Bronchial epithelial cell (primary cell): ENCODE data around the gene DBX1. TPM values are rescaled to one million over a fixed set of nuclear protein-coding genes. Genes with fewer than 3 reads are reported as not detected.

ENCODE experiments used
- DNase-seq: peaks from one replicate; pipeline ENCODE4 v3.0.0-alpha.2; 2010; ENCODE audit warnings: low read depth
- FAIRE-seq: peaks from 2 replicates; lab custom pipeline; 2011; peaks lifted over from hg19 to GRCh38; lab: Jason Lieb, UNC
- H3K27me3 ChIP-seq: 2 replicates; pipeline ENCODE4 v1.5.1; 2011; ENCODE audit warnings: low read length; ENCODE audit not compliant: control insufficient read depth, insufficient read depth
- H3K36me3 ChIP-seq: 2 replicates; pipeline ENCODE4 v1.5.1; 2011; ENCODE audit warnings: low read length; ENCODE audit not compliant: control insufficient read depth, insufficient read depth
- H3K4me3 ChIP-seq: 2 replicates; pipeline ENCODE4 v1.5.1; 2011; ENCODE audit warnings: mild to moderate bottlenecking, low read depth, low read length, control low read depth
- CTCF ChIP-seq: IDR thresholded peaks from 2 replicates; pipeline ENCODE4 v1.5.1; 2011; ENCODE audit warnings: mild to moderate bottlenecking, moderate library complexity, low read length, control low read depth, inconsistent platforms; ENCODE audit not compliant: insufficient read depth, severe bottlenecking
- total RNA-seq: library from RNA; depleted of rRNA; stranded (reverse); fragments of >200 nt; gene quantifications from 2 replicates; pipeline ENCODE4 v1.2.1, GENCODE V29; 2014

The DBX1 gene
- total RNA-seq, 1 donor from 2014 or later: not detected

- TF ChIP-seq CTCF: no peak
- peaks cover 76% of the 10 kb centered on the region for H3K27me3 ChIP-seq
- H3K4me3 ChIP-seq: no peak overlapping the region
- H3K36me3 ChIP-seq: no peaks in the 10 kb centered on the region
- no peak for DNase-seq
- FAIRE-seq: no peak
Measured at GRCh38 chr11:20159466-20160381, 551 bp downstream of the DBX1 start.

- Histone ChIP-seq H3K36me3 (no peaks in the 10 kb centered on the region), H3K27me3 (peaks cover 73% of the 10 kb centered on the region), H3K4me3 (no peak overlapping the region)
- no peak for TF ChIP-seq CTCF
- FAIRE-seq (no peak), DNase-seq (peak; percentile 36)
Measured at GRCh38 chr11:20158597-20159257, 1.5 kb downstream of the DBX1 start.

- Histone ChIP-seq H3K36me3 (no peaks in the 10 kb centered on the region), H3K4me3 (no peak overlapping the region), H3K27me3 (peaks cover 65% of the 10 kb centered on the region)
- DNase-seq (no peak), FAIRE-seq (no peak)
- TF ChIP-seq CTCF: no peak
Measured at GRCh38 chr11:20157728-20158127, 2.5 kb downstream of the DBX1 start.

- H3K4me3 ChIP-seq: no peak overlapping the region
Measured at GRCh38 chr11:20156876-20157613, 3.2 kb downstream of the DBX1 start.

More at GRCh38 chr11:20156876-20157613, 3.2 kb downstream of the DBX1 start:
- TF ChIP-seq CTCF: no peak
- FAIRE-seq (no peak), DNase-seq (no peak)
- no peaks in the 10 kb centered on the region for H3K36me3 ChIP-seq
- H3K27me3 ChIP-seq: peaks cover 59% of the 10 kb centered on the region
